ENCODE data around the gene SLC22A2.

The SLC22A2 gene

GRCh38 chr6:160217863-160218262 is 40.8 kb downstream of the SLC22A2 start:
- DNase-seq, result no peak

- no peak for DNase-seq
Observed at GRCh38 chr6:160217073-160217472, 41.5 kb downstream of the SLC22A2 start.

- DNase-seq, result no peak
Observed at GRCh38 chr6:160215232-160215631, 43.4 kb downstream of the SLC22A2 start.

DNA sequence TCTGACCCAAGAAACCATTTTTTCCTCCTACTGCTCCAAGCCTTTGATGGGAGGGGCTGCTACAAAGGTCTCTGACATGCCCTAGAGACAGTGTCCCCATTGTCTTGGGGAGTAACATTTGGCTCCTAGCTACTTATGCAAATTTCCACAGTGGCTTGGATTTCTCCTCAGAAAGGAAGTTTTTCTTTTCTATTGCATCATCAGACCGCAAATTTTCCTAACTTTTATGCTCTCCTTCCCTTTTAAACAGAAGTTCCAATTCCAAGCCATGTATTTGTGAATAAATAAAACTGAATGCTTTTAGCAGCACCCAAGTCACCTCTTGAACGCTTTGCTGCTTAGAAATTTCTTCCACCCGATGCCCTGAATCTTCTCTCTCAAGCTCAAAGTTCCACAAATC is 51.0 kb downstream of the SLC22A2 start:
- no peak for DNase-seq

- DNase-seq, result no peak
Observed at GRCh38 chr6:160204710-160205109, 53.9 kb downstream of the SLC22A2 start.

GRCh38 chr6:160203953-160204352 is 54.7 kb downstream of the SLC22A2 start:
- DNase-seq, result no peak

DNA sequence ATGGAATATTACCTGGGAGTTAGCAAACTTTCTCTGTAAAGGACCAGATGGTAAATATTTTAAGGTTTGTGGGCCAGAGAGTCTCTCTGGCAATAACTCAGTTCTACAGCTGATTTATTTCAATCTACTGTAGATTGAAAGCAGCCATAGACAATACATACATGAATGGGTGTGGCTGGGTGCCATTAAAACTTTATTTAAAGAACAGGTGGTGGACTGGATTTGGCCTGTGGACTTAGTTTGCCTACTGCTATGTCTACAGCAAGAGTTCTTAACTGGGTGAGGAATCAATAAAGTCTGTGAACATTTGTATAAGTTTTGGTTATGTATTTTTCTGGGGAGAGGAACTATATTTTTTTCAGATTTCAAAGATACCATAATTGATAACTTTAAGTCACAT is 55.1 kb downstream of the SLC22A2 start:
- DNase-seq, result no peak

- DNase-seq, result no peak
Observed at GRCh38 chr6:160203076-160203475, 55.5 kb downstream of the SLC22A2 start.

GRCh38 chr6:160202411-160202810 is 56.2 kb downstream of the SLC22A2 start:
- no peak for DNase-seq

GRCh38 chr6:160201061-160201460 is 57.6 kb downstream of the SLC22A2 start:
- no peak for DNase-seq

DNA sequence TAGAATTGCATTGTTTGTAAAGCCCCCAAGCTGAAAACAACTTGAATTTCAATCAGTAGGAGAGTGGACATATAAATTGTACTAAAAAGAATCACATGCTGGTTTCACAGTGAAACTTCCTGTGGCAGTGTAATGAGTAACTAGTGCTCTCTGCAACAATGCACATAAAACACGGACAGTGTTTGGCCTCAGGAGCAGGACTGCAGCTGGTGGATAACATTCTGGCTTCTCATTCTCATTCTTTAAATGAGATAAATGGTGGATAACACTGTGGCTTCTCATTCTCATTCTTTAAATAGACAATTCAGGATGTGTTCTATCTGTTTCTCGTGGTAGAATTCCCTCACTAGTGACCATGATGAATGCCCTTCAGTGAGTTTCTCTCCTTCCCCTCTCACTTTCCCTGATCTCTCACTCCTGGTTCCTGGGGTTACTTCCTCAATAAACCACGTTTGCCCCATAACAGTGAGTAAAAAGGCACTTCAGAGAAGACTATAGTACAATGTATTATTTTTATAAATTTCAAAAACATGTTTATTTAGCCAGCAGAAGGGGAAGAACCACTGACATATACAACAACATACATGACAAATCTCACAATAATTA is 59.9 kb downstream of the SLC22A2 start:
- DNase-seq, result no peak

- no peak for DNase-seq
Observed at GRCh38 chr6:160197662-160198061, 61.0 kb downstream of the SLC22A2 start.

- DNase-seq, result no peak
Observed at GRCh38 chr6:160194808-160195207, 63.8 kb downstream of the SLC22A2 start.

GRCh38 chr6:160192840-160193239 is 65.8 kb downstream of the SLC22A2 start:
- no peak for DNase-seq

GRCh38 chr6:160190973-160191372 is 67.6 kb downstream of the SLC22A2 start:
- no peak for DNase-seq

DNA sequence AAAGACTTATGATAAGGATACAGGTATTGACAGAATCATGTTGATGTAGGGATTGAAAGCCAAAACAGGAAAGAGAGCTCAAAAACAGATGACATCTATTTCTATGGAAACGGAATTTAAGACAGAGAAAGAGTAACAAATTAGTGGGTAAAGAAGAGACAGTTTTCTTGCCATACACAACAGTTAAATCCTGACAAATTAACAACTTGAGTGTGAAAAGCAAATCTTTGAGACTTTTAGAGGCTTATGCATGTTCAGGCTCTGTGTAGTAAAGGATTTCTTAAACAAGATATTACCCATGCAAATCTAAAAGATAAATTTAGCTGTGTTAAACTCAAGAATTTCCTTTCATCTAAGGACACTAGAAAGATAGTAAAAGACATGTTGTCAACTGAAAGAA is 68.5 kb downstream of the SLC22A2 start:
- DNase-seq, result no peak

DNA sequence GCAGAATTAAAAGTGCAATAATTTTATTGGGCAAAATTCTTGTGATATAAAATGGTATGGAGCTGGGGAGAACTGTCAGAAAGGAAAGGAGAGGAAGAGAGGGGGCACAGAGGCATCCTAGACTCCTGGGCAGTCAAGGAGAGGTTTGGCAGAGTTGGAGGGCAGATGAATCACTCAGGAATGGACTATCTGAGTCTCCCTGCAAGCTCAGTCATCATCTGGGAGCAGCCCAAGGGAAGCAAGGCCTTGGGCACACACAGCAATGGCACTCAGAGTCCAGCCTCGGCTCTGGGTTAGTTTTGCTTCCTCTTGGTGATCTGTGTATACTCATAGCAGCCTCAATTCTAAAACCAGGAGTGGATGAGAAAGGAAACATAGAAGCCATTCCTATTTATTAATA is 69.8 kb downstream of the SLC22A2 start:
- no peak for DNase-seq

GRCh38 chr6:160180706-160181105 is 77.9 kb downstream of the SLC22A2 start:
- no peak for DNase-seq

GRCh38 chr6:160178271-160178670 is 80.3 kb downstream of the SLC22A2 start:
- no peak for DNase-seq

DNA sequence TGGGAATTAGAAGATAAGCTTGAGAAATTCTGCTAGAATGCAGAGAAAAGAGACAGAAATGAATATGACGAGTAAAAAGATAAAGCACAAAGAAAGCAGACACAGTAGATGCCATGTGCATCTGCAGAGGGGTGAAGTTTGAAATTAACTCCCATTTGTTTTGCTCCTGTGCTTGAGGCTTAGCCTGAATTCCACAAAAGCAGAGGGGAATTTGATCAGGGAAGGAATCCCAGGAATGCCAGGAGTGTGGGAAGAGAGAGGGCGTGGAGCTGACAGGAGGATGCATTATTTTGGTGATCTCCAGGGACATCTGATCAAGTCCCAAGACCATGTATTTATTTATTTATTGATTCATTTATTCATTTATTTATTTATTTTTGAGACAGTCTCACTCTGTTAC is 81.4 kb downstream of the SLC22A2 start:
- DNase-seq, result no peak

GRCh38 chr6:160174681-160175080 is 83.9 kb downstream of the SLC22A2 start:
- DNase-seq, result no peak

GRCh38 chr6:160173806-160174527 is 84.7 kb downstream of the SLC22A2 start:
- DNase-seq, result no peak

DNA sequence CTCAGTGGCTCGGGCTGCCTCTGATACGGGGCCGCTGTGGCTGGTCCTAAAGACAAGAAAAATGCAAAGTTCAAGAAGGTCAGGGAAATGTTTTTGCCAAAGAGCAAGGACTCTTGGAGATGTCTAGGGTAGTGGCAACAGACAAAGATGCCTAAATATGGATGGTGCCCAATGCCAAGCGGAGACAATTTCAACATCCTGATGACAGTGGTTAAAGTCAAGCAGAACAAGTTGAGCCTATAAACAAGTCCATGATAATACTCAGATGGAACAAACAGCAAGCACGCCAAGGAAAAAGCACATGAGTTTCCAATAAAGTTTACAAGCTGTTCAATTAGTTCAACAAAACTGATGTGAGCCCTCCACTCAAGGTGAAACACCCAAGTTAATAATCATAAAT is 85.9 kb downstream of the SLC22A2 start:
- DNase-seq, result no peak

Measured in anterior cingulate cortex (tissue), 58 donors.